Activated T-helper 1 cell treated with anti-CD3 and anti-CD28 coated beads, Interleukin-2, amount 50 U/mL, for 16 hours (primary cell): ENCODE measurements around the gene PRDM10.

Experiments
- DNase-seq, 2 donors: peaks; one replicate each; pipeline ENCODE4 v3.0.0-alpha.2; 2020; ENCODE audit warnings: low read depth in 1 of 2, low spot score in 1 of 2

Gene PRDM10

GRCh38 chr11:129852125-129852740 is 150.4 kb downstream of the PRDM10 start:
- DNase-seq: no peak
